Keratinocyte (primary cell): ENCODE measurements around the gene N4BP2. TPM values are rescaled to one million over a fixed set of nuclear protein-coding genes. Genes with fewer than 3 reads are reported as not detected.

ENCODE experiments used
- DNase-seq: peaks from one replicate; pipeline ENCODE4 v3.0.0-alpha.2; 2011; ENCODE audit warnings: low read depth, missing footprints, low spot score
- FAIRE-seq: peaks from 2 replicates; lab custom pipeline; 2011; peaks lifted over from hg19 to GRCh38; lab: Jason Lieb, UNC
- H2AFZ ChIP-seq: 2 replicates; pipeline ENCODE4 v1.6.0; 2012; ENCODE audit warnings: low read length, control low read depth, inconsistent platforms; ENCODE audit not compliant: control insufficient read depth
- H3K27ac ChIP-seq: 2 replicates; pipeline ENCODE4 v1.5.1; 2011; ENCODE audit warnings: low read length; ENCODE audit not compliant: control insufficient read depth, insufficient read depth
- H3K27me3 ChIP-seq: 3 replicates; pipeline ENCODE4 v1.6.0; 2011; ENCODE audit warnings: low read length; ENCODE audit not compliant: control insufficient read depth, insufficient read depth; ENCODE audit errors: extremely low read depth
- H3K36me3 ChIP-seq, 2 experiments: 2 replicates in 1 of 2; 3 replicates in 1 of 2; pipeline ENCODE4 v1.5.1; 2011; ENCODE audit warnings: low read length in 2 of 2, mild to moderate bottlenecking in 1 of 2; ENCODE audit not compliant: control insufficient read depth in 2 of 2, insufficient read depth in 2 of 2; ENCODE audit errors: extremely low read depth in 1 of 2
- H3K4me1 ChIP-seq: 3 replicates; pipeline ENCODE4 v1.5.1; 2011; ENCODE audit warnings: low read length; ENCODE audit not compliant: control insufficient read depth, insufficient read depth; ENCODE audit errors: extremely low read depth
- H3K4me2 ChIP-seq: 3 replicates; pipeline ENCODE4 v1.6.0; 2011; ENCODE audit warnings: low read depth, low read length; ENCODE audit not compliant: control insufficient read depth, insufficient read depth; ENCODE audit errors: extremely low read depth
- H3K4me3 ChIP-seq, 3 experiments: fragments of 200-600 bp in 1 of 3; sonication (generic) in 1 of 3; 2 replicates in 2 of 3; 3 replicates in 1 of 3; pipeline ENCODE4 v1.5.1; 2011 to 2016; ENCODE audit warnings: low read length in 3 of 3, mild to moderate bottlenecking in 3 of 3, control low read depth in 2 of 3, inconsistent platforms in 1 of 3, low read depth in 1 of 3, mixed read lengths in 1 of 3, mixed run types in 1 of 3, moderate library complexity in 1 of 3; ENCODE audit not compliant: control insufficient read depth in 2 of 3, insufficient read depth in 2 of 3; ENCODE audit errors: extremely low read depth in 1 of 3
- H3K79me2 ChIP-seq: 2 replicates; pipeline ENCODE4 v1.6.0; 2012; ENCODE audit warnings: low read length; ENCODE audit not compliant: control insufficient read depth, insufficient read depth
- H3K9ac ChIP-seq: 3 replicates; pipeline ENCODE4 v1.6.0; 2011; ENCODE audit warnings: low read length; ENCODE audit not compliant: control insufficient read depth, insufficient read depth; ENCODE audit errors: extremely low read depth
- H3K9me1 ChIP-seq: 3 replicates; pipeline ENCODE4 v1.6.0; 2011; ENCODE audit warnings: low read length; ENCODE audit not compliant: control insufficient read depth, insufficient read depth; ENCODE audit errors: extremely low read depth
- H3K9me3 ChIP-seq: 2 replicates; pipeline ENCODE4 v1.5.1; 2012; ENCODE audit warnings: low read depth, low read length; ENCODE audit not compliant: control insufficient read depth
- H4K20me1 ChIP-seq: 3 replicates; pipeline ENCODE4 v1.6.0; 2011; ENCODE audit warnings: low read length; ENCODE audit not compliant: control insufficient read depth, insufficient read depth; ENCODE audit errors: extremely low read depth
- EZH2 ChIP-seq: IDR thresholded peaks from one replicate; pipeline ENCODE4 v1.6.1; 2012; ENCODE audit warnings: inconsistent platforms, mild to moderate bottlenecking, low read length, moderate library complexity
- dilution Hi-C: fragments of 300-500 bp; cut with MboI; formaldehyde crosslinking; loops from one replicate; pipeline ENCODE4 v1.7.0; 2020; ENCODE audit warnings: low sequenced_read_pairs; ENCODE audit not compliant: extremely low pct_ligation_motif_present
- polyA plus RNA-seq, 5 experiments: library from polyadenylated mRNA; depleted of rRNA in 3 of 5; stranded (reverse) in 3 of 5; stranded (forward) in 1 of 5; unstranded in 1 of 5; fragments of >200 nt; gene quantifications; 1 replicate in 1 of 5; 2 replicates in 3 of 5; 3 replicates in 1 of 5; pipeline versions ENCODE4 v1.2.1 to v1.2.3, GENCODE V29; 2011 to 2012; ENCODE audit warnings: missing spikeins in 2 of 5, low read depth in 1 of 5, low replicate concordance in 1 of 5
- TF ChIP-seq, protein P1 (sequence below), 3 experiments: IDR thresholded peaks in 1 of 3; conservative IDR thresholded peaks in 1 of 3; optimal IDR thresholded peaks in 1 of 3; 2 replicates in 2 of 3; 3 replicates in 1 of 3; pipeline versions ENCODE3 to v1.5.1; 2011; ENCODE audit warnings: low read length in 3 of 3, mild to moderate bottlenecking in 3 of 3, moderate library complexity in 2 of 3, control low read depth in 1 of 3, inconsistent platforms in 1 of 3; ENCODE audit not compliant: insufficient read depth in 2 of 3; ENCODE audit errors: extremely low read depth in 1 of 3

Gene N4BP2
- polyA plus RNA-seq, 1 donor (not counting 4 experiments of a cell fraction or from before 2014, with no cell fraction given), result 2.7 TPM

DNA sequence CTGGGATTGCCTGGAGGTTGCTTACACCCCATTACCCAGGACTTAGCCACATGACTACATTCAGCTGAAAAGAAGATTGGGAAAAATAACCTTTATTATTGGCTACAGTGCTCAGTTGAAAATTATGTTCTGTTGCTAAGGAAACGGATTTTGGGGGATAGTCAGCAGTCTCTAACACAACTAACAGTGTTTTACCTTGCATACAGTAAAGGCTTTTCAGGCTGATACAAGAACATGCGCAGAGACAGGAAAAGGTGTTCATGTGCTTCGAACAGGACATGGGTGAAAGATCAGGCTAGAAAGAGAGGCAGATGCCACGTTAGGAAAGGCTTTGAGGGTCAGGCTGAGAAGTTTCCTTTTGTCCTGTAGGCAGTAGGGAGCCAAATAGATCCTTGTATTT, 125.4 kb downstream of the N4BP2 start:
- FAIRE-seq (peak; percentile 75), DNase-seq (no peak)
- Histone ChIP-seq H3K9me1 (no peaks in the 10 kb centered on the region), H3K27me3 (no peaks in the 10 kb centered on the region), H4K20me1 (no peaks in the 10 kb centered on the region), H3K36me3 (no peaks in the 10 kb centered on the region), H3K4me3 (no peak overlapping the region), H3K9ac (no peak overlapping the region), H3K27ac (peak overlapping the region; percentile 87), H3K4me1 (peaks cover 55% of the 10 kb centered on the region), H2AFZ (no peak overlapping the region), H3K9me3 (no peaks in the 10 kb centered on the region), H3K79me2 (no peaks in the 10 kb centered on the region), H3K4me2 (no peak overlapping the region)
- dilution Hi-C loops, result no loop called here
- TF ChIP-seq EZH2, result no peak
- TF ChIP-seq, protein P1, sequence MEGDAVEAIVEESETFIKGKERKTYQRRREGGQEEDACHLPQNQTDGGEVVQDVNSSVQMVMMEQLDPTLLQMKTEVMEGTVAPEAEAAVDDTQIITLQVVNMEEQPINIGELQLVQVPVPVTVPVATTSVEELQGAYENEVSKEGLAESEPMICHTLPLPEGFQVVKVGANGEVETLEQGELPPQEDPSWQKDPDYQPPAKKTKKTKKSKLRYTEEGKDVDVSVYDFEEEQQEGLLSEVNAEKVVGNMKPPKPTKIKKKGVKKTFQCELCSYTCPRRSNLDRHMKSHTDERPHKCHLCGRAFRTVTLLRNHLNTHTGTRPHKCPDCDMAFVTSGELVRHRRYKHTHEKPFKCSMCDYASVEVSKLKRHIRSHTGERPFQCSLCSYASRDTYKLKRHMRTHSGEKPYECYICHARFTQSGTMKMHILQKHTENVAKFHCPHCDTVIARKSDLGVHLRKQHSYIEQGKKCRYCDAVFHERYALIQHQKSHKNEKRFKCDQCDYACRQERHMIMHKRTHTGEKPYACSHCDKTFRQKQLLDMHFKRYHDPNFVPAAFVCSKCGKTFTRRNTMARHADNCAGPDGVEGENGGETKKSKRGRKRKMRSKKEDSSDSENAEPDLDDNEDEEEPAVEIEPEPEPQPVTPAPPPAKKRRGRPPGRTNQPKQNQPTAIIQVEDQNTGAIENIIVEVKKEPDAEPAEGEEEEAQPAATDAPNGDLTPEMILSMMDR (optimal IDR thresholded peaks at IDR 0.05 in 1 of 3, IDR thresholded peaks at IDR 0.05 in 1 of 3, conservative IDR thresholded peaks at IDR 0.05 in 1 of 3; ENCODE audit: extremely low read depth in 1 of 3, insufficient read depth in 2 of 3, low read length in 3 of 3), result no peak

DNA sequence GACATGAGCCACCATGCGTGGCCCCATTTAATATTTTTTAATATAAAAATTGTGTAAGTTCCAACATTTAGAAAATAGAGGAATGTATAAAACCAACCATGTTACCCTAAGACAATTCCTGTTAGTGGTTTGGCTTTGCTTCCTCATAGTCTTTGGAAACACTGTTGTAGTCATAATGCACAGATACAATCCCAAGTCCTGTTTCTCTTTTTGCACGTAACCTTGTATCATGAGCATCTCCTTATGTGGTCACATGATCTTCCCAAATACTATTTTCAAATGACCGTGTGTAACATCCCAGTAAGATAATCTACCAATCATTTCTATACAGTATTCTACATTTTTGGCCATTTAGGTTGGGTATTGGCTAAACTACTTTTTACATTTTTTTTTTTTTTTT, 126.3 kb downstream of the N4BP2 start:
- no peak for TF ChIP-seq EZH2
- TF ChIP-seq, protein P1 (optimal IDR thresholded peaks at IDR 0.05 in 1 of 3, IDR thresholded peaks at IDR 0.05 in 1 of 3, conservative IDR thresholded peaks at IDR 0.05 in 1 of 3; ENCODE audit: extremely low read depth in 1 of 3, insufficient read depth in 2 of 3, low read length in 3 of 3), result no peak
- H3K9ac ChIP-seq, result no peak overlapping the region
- no peak overlapping the region for H3K4me2 ChIP-seq
- H3K9me3 ChIP-seq, result no peaks in the 10 kb centered on the region
- no peaks in the 10 kb centered on the region for H3K27me3 ChIP-seq
- no peaks in the 10 kb centered on the region for H3K36me3 ChIP-seq
- H3K27ac ChIP-seq, result peak overlapping the region; percentile 96
- H3K4me1 ChIP-seq, result peaks cover 55% of the 10 kb centered on the region
- H4K20me1 ChIP-seq, result no peaks in the 10 kb centered on the region
- FAIRE-seq (no peak), DNase-seq (no peak)
- no peak overlapping the region for H2AFZ ChIP-seq
- no peaks in the 10 kb centered on the region for H3K9me1 ChIP-seq
- H3K4me3 ChIP-seq, result no peak overlapping the region
- no peaks in the 10 kb centered on the region for H3K79me2 ChIP-seq
- dilution Hi-C loops, result no loop called here
